T-helper 1 cell treated with Interleukin-12 subunit alpha and Interleukin-12 subunit beta and Interleukin-4 antibody, amounts not matched to agents 30 ng/mL and 1 ng/mL, for 36 hours (primary cell): Measurements from ENCODE around the gene FRMD4A. TPM values are rescaled to one million over a fixed set of nuclear protein-coding genes. Genes with fewer than 3 reads are reported as not detected.

Source experiments
- intact Hi-C: fragments of 100-400 bp; cut with micrococcal nuclease; formaldehyde crosslinking; loops from one replicate; pipeline ENCODE4 v1.15.1; 2024
- total RNA-seq: library from RNA; stranded (reverse); gene quantifications from 2 replicates; pipeline ENCODE4 v1.2.3, GENCODE V29; 2022

The FRMD4A gene
- total RNA-seq, 1 donor from 2014 or later, result 0.02 TPM

GRCh38 chr10:13795653-13796555, 534.8 kb downstream of the FRMD4A start:
- intact Hi-C loops, result loop anchor here (10.0 kb wide), 1 partner anchor 1601 kb away; the partner anchor contains the start of genes CDC123 and NUDT5

- intact Hi-C loops, result loop anchor here (10.0 kb wide), 1 partner anchor 1600 kb away; the partner anchor contains the start of genes CDC123 and NUDT5
These were observed 535.6 kb downstream of the FRMD4A start for GRCh38 chr10:13794992-13795612.

GRCh38 chr10:13792006-13792405, 538.7 kb downstream of the FRMD4A start:
- intact Hi-C loops, result loop anchor here (10.0 kb wide), 1 partner anchor 1597 kb away; the partner anchor contains the start of genes CDC123 and NUDT5

GRCh38 chr10:13791483-13791882, 539.2 kb downstream of the FRMD4A start:
- intact Hi-C loops, result loop anchor here (10.0 kb wide), 1 partner anchor 1597 kb away; the partner anchor contains the start of genes CDC123 and NUDT5

- intact Hi-C loops, result loop anchor here (10.0 kb wide), 1 partner anchor 1595 kb away; the partner anchor contains the start of genes CDC123 and NUDT5
These were observed 540.5 kb downstream of the FRMD4A start for GRCh38 chr10:13790196-13790595.

- intact Hi-C loops, result loop anchor here (5.0 to 10.0 kb wide), 3 partner anchors 705 to 1418 kb away; no protein-coding TSS in a partner anchor
These were observed 541.3 kb downstream of the FRMD4A start for GRCh38 chr10:13789448-13789829.

- intact Hi-C loops, result loop anchor here (5.0 to 10.0 kb wide), 3 partner anchors 706 to 1418 kb away; no protein-coding TSS in a partner anchor
These were observed 541.8 kb downstream of the FRMD4A start for GRCh38 chr10:13788711-13789447.

GRCh38 chr10:13788320-13788600, 542.5 kb downstream of the FRMD4A start:
- intact Hi-C loops, result loop anchor here (5.0 to 10.0 kb wide), 3 partner anchors 707 to 1419 kb away; no protein-coding TSS in a partner anchor

- intact Hi-C loops, result loop anchor here (1.0 to 10.0 kb wide), 15 partner anchors 9 to 1420 kb away; partner anchors contain the start of genes CDNF, HSPA14, MEIG1 and MSANTD7
These were observed 543.7 kb downstream of the FRMD4A start for GRCh38 chr10:13787015-13787421.

- intact Hi-C loops, result loop anchor here (10.0 kb wide), 1 partner anchor 711 kb away; no protein-coding TSS in a partner anchor
These were observed 546.7 kb downstream of the FRMD4A start for GRCh38 chr10:13784067-13784466.

- intact Hi-C loops, result loop anchor here (10.0 kb wide), 1 partner anchor 715 kb away; no protein-coding TSS in a partner anchor
These were observed 551.0 kb downstream of the FRMD4A start for GRCh38 chr10:13779748-13780147.

GRCh38 chr10:13778693-13778960, 552.1 kb downstream of the FRMD4A start:
- intact Hi-C loops, result loop anchor here (1.0 kb wide), 5 partner anchors 9 to 406 kb away; partner anchors contain the start of gene PRPF18

GRCh38 chr10:13776861-13777311, 553.8 kb downstream of the FRMD4A start:
- intact Hi-C loops, result no loop called here

- intact Hi-C loops, result no loop called here
These were observed 554.6 kb downstream of the FRMD4A start for GRCh38 chr10:13775786-13776775.

GRCh38 chr10:13774303-13774893, 556.3 kb downstream of the FRMD4A start:
- intact Hi-C loops, result no loop called here

- intact Hi-C loops, result no loop called here
These were observed 557.1 kb downstream of the FRMD4A start for GRCh38 chr10:13773496-13774170.

- intact Hi-C loops, result no loop called here
These were observed 557.7 kb downstream of the FRMD4A start for GRCh38 chr10:13773043-13773442.

GRCh38 chr10:13771992-13772391, 558.7 kb downstream of the FRMD4A start:
- intact Hi-C loops, result no loop called here
